ENCODE measurements around the gene LATS2. TPM values are rescaled to one million over a fixed set of nuclear protein-coding genes. Genes with fewer than 3 reads are reported as not detected.

Gene LATS2
- total RNA-seq, 6 experiments from 2014 or later, result 6.8 to 12.8 (median 8.7) TPM

DNA sequence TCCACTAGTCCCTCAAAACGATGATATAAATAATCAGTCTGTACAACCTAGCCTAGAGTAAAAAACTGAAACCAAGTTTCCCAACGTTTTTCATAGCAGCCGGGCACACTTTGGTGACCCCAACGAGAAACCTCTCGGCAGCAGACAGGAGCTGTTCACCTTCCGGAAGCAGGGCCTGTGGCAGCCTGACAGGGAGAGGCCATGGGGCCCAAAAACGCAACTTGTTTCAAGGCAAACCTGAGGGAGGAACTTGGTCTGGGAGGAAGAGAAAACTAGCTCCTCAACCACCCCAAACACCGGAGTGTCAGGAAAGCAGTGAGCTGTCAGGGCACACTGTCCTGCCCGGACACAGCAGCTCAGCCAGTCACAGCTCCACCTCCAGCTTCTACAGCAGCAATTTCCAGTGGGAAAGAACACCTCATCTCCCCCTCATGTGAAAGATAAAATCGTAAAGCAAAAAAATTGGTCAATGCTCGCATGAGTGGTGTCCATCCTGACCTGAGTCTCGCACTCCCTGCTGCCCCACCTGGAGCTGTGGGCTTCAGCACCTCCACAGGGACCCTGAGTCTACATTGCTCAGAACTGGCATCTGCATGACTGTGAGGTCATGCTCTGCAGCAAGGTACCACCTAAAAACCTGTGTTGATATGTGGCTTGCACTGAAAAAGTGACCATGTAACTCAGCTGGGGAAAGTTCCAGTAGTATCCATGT, 40.6 kb upstream of the LATS2 start:
- Histone ChIP-seq H3K4me3 (no peak overlapping the region), H3K27me3 (no peaks in the 10 kb centered on the region), H3K36me3 (no peaks in the 10 kb centered on the region), H3K27ac (no peak overlapping the region), H3K4me1 (no peaks in the 10 kb centered on the region), H3K9me3 (no peaks in the 10 kb centered on the region)
- ATAC-seq (no peak), DNase-seq (no peak)
- 62% methylated on average over 6 of the region's 12 CpGs for WGBS (ENCODE audit: insufficient coverage, low coverage, low lambda C conversion rate, missing lambda C conversion rate)
- intact Hi-C loops (cut with DNase I), result no loop called here
- TF ChIP-seq CTCF (IDR thresholded peaks at IDR 0.05) (no peak), POLR2A (IDR thresholded peaks at IDR 0.05) (no peak)

GRCh38 chr13:21100994-21101757, 39.8 kb upstream of the LATS2 start:
- intact Hi-C loops (cut with DNase I), result no loop called here
- DNase-seq, result no peak
- no peaks in the 10 kb centered on the region for H3K4me1 ChIP-seq
- H3K27me3 ChIP-seq, result no peaks in the 10 kb centered on the region
- H3K36me3 ChIP-seq, result no peaks in the 10 kb centered on the region
- no peak for ATAC-seq
- whole genome bisulfite sequencing (ENCODE audit: insufficient coverage, low coverage, low lambda C conversion rate, missing lambda C conversion rate), result 60% methylated on average over 12 of the region's 12 CpGs
- no peaks in the 10 kb centered on the region for H3K9me3 ChIP-seq
- no peak overlapping the region for H3K4me3 ChIP-seq
- TF ChIP-seq POLR2A (IDR thresholded peaks at IDR 0.05) (no peak), CTCF (IDR thresholded peaks at IDR 0.05) (no peak)
- no peak overlapping the region for H3K27ac ChIP-seq

GRCh38 chr13:21100211-21100610, 38.8 kb upstream of the LATS2 start:
- Histone ChIP-seq H3K9me3 (no peaks in the 10 kb centered on the region), H3K27me3 (no peaks in the 10 kb centered on the region), H3K36me3 (no peaks in the 10 kb centered on the region), H3K4me3 (no peak overlapping the region), H3K27ac (no peak overlapping the region), H3K4me1 (no peaks in the 10 kb centered on the region)
- WGBS (ENCODE audit: insufficient coverage, low coverage, low lambda C conversion rate, missing lambda C conversion rate), result 75% methylated on average over 5 of the region's 7 CpGs
- intact Hi-C loops (cut with DNase I), result no loop called here
- DNase-seq (no peak), ATAC-seq (no peak)
- TF ChIP-seq POLR2A (IDR thresholded peaks at IDR 0.05) (no peak), CTCF (IDR thresholded peaks at IDR 0.05) (no peak)

GRCh38 chr13:21095311-21095710, 33.9 kb upstream of the LATS2 start:
- Histone ChIP-seq H3K4me1 (no peaks in the 10 kb centered on the region), H3K27ac (no peak overlapping the region), H3K4me3 (no peak overlapping the region), H3K36me3 (no peaks in the 10 kb centered on the region), H3K9me3 (no peaks in the 10 kb centered on the region), H3K27me3 (no peaks in the 10 kb centered on the region)
- WGBS (ENCODE audit: insufficient coverage, low coverage, low lambda C conversion rate, missing lambda C conversion rate), result 69% methylated on average over 1 of the region's 1 CpG
- no peak for DNase-seq
- intact Hi-C loops (cut with DNase I), result no loop called here
- no peak for TF ChIP-seq POLR2A (IDR thresholded peaks at IDR 0.05)
- no peak for TF ChIP-seq CTCF (IDR thresholded peaks at IDR 0.05)
- no peak for ATAC-seq
